ENCODE data around the gene YBX2.

Gene YBX2

DNA sequence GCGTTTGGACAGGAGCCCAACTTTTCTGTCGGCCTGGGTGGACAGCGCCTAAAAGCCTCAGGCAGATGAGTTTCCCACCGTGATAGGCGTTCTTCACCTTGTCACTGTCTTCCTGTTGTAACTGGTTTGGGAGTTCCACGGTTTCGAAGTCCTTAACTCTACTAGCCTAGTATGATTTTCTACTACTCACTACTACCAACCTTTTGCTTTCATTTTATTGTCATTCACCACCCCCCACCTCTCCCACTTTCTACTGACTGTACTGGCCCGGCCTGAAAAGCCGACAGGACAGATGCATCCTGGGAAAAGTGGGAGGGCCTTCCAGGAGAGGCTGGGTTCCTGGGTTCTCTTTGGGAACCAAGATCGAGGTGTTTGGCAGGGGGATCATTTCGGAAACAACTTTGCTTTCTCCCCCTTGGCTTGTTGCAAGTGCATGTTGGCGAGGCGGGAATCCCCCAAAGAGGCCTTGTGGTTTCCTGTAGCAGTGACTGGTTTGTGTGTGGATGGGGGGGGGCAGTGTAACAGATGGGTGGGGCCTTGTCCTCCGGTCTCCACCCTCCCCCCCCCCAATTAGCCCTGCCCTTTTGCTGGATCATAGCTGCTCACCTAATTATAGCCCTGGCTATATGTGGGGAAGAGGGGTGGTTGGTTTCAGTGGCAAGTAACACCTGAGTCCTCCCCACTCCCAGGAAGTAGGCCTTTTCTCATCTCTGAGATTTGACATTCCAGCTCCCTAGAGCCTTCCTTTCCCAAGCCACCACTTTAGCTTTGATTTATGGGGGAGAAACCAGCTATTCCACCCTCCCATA, 14.4 kb upstream of the YBX2 start (continued):
- no peak for TF ChIP-seq ZNF350 (tag by site-specific recombination; IDR thresholded peaks at IDR 0.05)
- TF ChIP-seq, protein P1, sequence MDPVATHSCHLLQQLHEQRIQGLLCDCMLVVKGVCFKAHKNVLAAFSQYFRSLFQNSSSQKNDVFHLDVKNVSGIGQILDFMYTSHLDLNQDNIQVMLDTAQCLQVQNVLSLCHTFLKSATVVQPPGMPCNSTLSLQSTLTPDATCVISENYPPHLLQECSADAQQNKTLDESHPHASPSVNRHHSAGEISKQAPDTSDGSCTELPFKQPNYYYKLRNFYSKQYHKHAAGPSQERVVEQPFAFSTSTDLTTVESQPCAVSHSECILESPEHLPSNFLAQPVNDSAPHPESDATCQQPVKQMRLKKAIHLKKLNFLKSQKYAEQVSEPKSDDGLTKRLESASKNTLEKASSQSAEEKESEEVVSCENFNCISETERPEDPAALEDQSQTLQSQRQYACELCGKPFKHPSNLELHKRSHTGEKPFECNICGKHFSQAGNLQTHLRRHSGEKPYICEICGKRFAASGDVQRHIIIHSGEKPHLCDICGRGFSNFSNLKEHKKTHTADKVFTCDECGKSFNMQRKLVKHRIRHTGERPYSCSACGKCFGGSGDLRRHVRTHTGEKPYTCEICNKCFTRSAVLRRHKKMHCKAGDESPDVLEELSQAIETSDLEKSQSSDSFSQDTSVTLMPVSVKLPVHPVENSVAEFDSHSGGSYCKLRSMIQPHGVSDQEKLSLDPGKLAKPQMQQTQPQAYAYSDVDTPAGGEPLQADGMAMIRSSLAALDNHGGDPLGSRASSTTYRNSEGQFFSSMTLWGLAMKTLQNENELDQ (tag by site-specific recombination; IDR thresholded peaks at IDR 0.05; ENCODE audit: low read depth) = no peak
- TF ChIP-seq, protein P2, sequence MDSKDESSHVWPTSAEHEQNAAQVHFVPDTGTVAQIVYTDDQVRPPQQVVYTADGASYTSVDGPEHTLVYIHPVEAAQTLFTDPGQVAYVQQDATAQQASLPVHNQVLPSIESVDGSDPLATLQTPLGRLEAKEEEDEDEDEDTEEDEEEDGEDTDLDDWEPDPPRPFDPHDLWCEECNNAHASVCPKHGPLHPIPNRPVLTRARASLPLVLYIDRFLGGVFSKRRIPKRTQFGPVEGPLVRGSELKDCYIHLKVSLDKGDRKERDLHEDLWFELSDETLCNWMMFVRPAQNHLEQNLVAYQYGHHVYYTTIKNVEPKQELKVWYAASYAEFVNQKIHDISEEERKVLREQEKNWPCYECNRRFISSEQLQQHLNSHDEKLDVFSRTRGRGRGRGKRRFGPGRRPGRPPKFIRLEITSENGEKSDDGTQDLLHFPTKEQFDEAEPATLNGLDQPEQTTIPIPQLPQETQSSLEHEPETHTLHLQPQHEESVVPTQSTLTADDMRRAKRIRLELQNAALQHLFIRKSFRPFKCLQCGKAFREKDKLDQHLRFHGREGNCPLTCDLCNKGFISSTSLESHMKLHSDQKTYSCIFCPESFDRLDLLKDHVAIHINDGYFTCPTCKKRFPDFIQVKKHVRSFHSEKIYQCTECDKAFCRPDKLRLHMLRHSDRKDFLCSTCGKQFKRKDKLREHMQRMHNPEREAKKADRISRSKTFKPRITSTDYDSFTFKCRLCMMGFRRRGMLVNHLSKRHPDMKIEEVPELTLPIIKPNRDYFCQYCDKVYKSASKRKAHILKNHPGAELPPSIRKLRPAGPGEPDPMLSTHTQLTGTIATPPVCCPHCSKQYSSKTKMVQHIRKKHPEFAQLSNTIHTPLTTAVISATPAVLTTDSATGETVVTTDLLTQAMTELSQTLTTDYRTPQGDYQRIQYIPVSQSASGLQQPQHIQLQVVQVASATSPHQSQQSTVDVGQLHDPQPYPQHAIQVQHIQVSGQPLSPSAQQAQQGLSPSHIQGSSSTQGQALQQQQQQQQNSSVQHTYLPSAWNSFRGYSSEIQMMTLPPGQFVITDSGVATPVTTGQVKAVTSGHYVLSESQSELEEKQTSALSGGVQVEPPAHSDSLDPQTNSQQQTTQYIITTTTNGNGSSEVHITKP (tag by site-specific recombination; IDR thresholded peaks at IDR 0.05) = peak; percentile 99
- TF ChIP-seq GLI4 (tag by site-specific recombination; IDR thresholded peaks at IDR 0.05) = no peak
- TF ChIP-seq, protein P3, sequence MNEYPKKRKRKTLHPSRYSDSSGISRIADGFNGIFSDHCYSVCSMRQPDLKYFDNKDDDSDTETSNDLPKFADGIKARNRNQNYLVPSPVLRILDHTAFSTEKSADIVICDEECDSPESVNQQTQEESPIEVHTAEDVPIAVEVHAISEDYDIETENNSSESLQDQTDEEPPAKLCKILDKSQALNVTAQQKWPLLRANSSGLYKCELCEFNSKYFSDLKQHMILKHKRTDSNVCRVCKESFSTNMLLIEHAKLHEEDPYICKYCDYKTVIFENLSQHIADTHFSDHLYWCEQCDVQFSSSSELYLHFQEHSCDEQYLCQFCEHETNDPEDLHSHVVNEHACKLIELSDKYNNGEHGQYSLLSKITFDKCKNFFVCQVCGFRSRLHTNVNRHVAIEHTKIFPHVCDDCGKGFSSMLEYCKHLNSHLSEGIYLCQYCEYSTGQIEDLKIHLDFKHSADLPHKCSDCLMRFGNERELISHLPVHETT (tag by site-specific recombination; IDR thresholded peaks at IDR 0.05) = no peak
- no peak for TF ChIP-seq MYNN (tag by site-specific recombination; IDR thresholded peaks at IDR 0.05; ENCODE audit: borderline replicate concordance)
- TF ChIP-seq, protein P4, sequence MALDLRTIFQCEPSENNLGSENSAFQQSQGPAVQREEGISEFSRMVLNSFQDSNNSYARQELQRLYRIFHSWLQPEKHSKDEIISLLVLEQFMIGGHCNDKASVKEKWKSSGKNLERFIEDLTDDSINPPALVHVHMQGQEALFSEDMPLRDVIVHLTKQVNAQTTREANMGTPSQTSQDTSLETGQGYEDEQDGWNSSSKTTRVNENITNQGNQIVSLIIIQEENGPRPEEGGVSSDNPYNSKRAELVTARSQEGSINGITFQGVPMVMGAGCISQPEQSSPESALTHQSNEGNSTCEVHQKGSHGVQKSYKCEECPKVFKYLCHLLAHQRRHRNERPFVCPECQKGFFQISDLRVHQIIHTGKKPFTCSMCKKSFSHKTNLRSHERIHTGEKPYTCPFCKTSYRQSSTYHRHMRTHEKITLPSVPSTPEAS (tag by site-specific recombination; IDR thresholded peaks at IDR 0.05) = no peak
- TF ChIP-seq ZNF664 (tag by site-specific recombination; IDR thresholded peaks at IDR 0.05) = peak; percentile 99
- TF ChIP-seq ZEB2 (tag by site-specific recombination; IDR thresholded peaks at IDR 0.05) = 0 out of 2 replicates have a peak, but pooled peaks have one; percentile 49
- TF ChIP-seq ZIC2 (tag by site-specific recombination; IDR thresholded peaks at IDR 0.05) = no peak
- TF ChIP-seq ZNF132 (tag by site-specific recombination; IDR thresholded peaks at IDR 0.05; ENCODE audit: borderline replicate concordance) = no peak
- no peak for TF ChIP-seq ZNF776 (tag by site-specific recombination; IDR thresholded peaks at IDR 0.05; ENCODE audit: borderline replicate concordance)
- no peak for TF ChIP-seq ZNF155 (tag by site-specific recombination; IDR thresholded peaks at IDR 0.05)
- no peak for TF ChIP-seq ZNF791 (tag by site-specific recombination; IDR thresholded peaks at IDR 0.05)
- no peak for TF ChIP-seq ZBTB21 (tag by site-specific recombination; IDR thresholded peaks at IDR 0.05)
- 0 out of 2 replicates have a peak, but pooled peaks have one; percentile 38 for TF ChIP-seq ZNF394 (tag by site-specific recombination; IDR thresholded peaks at IDR 0.05; ENCODE audit: borderline replicate concordance)
- TF ChIP-seq TRIM28 (IDR thresholded peaks at IDR 0.05; ENCODE audit: borderline replicate concordance, low read length) = peak; percentile 63; the same call in 1 of the 2 replicates
- TF ChIP-seq, protein P5, sequence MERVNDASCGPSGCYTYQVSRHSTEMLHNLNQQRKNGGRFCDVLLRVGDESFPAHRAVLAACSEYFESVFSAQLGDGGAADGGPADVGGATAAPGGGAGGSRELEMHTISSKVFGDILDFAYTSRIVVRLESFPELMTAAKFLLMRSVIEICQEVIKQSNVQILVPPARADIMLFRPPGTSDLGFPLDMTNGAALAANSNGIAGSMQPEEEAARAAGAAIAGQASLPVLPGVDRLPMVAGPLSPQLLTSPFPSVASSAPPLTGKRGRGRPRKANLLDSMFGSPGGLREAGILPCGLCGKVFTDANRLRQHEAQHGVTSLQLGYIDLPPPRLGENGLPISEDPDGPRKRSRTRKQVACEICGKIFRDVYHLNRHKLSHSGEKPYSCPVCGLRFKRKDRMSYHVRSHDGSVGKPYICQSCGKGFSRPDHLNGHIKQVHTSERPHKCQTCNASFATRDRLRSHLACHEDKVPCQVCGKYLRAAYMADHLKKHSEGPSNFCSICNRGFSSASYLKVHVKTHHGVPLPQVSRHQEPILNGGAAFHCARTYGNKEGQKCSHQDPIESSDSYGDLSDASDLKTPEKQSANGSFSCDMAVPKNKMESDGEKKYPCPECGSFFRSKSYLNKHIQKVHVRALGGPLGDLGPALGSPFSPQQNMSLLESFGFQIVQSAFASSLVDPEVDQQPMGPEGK (tag by site-specific recombination; IDR thresholded peaks at IDR 0.05) = peak; percentile 58; the same call in 1 of the 2 replicates
- TF ChIP-seq, protein P6, sequence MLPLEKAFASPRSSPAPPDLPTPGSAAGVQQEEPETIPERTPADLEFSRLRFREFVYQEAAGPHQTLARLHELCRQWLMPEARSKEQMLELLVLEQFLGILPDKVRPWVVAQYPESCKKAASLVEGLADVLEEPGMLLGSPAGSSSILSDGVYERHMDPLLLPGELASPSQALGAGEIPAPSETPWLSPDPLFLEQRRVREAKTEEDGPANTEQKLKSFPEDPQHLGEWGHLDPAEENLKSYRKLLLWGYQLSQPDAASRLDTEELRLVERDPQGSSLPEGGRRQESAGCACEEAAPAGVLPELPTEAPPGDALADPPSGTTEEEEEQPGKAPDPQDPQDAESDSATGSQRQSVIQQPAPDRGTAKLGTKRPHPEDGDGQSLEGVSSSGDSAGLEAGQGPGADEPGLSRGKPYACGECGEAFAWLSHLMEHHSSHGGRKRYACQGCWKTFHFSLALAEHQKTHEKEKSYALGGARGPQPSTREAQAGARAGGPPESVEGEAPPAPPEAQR (tag by site-specific recombination; IDR thresholded peaks at IDR 0.05) = no peak
- TF ChIP-seq, protein P7, sequence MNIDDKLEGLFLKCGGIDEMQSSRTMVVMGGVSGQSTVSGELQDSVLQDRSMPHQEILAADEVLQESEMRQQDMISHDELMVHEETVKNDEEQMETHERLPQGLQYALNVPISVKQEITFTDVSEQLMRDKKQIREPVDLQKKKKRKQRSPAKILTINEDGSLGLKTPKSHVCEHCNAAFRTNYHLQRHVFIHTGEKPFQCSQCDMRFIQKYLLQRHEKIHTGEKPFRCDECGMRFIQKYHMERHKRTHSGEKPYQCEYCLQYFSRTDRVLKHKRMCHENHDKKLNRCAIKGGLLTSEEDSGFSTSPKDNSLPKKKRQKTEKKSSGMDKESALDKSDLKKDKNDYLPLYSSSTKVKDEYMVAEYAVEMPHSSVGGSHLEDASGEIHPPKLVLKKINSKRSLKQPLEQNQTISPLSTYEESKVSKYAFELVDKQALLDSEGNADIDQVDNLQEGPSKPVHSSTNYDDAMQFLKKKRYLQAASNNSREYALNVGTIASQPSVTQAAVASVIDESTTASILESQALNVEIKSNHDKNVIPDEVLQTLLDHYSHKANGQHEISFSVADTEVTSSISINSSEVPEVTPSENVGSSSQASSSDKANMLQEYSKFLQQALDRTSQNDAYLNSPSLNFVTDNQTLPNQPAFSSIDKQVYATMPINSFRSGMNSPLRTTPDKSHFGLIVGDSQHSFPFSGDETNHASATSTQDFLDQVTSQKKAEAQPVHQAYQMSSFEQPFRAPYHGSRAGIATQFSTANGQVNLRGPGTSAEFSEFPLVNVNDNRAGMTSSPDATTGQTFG (tag by site-specific recombination; IDR thresholded peaks at IDR 0.05; ENCODE audit: borderline replicate concordance) = no peak
- peak; percentile 57 for TF ChIP-seq ZNF366 (tag by site-specific recombination; conservative IDR thresholded peaks at IDR 0.05)

Data from HEK293 (cell line).